GM15510 (cell line): ENCODE data around the gene MIPEP.

ENCODE experiments used
- POLR2A ChIP-seq: IDR thresholded peaks from 3 replicates; pipeline ENCODE4 v1.6.1; 2011; ENCODE audit warnings: borderline replicate concordance; ENCODE audit not compliant: insufficient read length; ENCODE audit errors: extremely low read depth

MIPEP gene

DNA sequence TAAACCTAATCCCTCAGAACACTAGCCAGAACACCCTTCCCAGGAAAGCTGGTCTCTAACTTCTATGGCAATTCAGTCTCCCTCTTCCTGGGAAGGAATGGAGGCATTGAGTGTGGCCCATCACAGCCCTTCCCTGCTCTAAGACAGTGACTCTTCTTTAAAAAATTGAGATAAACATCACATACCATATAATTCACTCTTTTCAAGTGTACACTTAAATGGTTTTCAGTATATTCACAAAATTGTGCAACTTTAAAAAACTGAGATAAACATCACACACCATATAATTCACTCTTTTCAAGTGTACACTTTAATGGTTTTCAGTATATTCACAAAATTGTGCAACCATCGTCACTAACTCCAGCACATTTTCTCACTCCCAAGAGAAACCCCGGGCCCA is 116.5 kb downstream of the MIPEP start:
- TF ChIP-seq POLR2A, result no peak

DNA sequence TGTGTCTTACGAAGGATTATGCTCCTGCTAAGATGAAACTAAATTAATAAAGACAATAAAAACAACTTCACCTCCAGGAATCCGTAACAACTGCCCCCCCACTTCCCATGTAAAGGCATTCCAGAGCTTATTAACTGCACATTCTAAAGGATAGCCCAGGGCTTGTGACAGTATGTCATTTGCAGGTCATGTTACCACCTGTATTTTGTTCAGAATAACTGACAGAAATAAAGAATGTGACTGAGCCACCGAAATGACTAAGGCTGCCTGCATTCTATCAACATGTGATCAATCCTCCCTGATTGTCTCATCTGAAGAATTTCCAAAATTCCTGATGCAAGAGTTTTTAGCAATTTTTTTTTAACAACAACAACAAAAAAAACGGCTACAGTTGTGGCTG is 117.2 kb downstream of the MIPEP start:
- no peak for TF ChIP-seq POLR2A

DNA sequence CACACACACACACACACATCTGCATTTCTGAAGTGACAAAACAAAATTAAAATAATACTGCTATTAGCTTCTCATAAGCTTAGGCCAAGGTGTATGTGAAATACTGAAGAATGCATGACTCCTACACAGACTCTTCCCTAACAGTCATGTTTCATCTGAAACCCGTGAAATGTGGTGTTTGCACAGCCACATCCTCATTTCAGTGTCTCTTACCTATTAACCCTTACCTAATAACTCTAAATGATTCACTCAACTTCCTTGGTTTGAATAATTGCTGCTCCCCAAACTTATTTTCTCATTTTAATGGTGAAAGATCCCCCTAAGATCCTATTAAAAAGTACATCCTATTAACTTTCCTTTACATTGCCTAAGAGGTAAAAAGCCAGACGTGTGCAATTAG is 117.6 kb downstream of the MIPEP start:
- no peak for TF ChIP-seq POLR2A

DNA sequence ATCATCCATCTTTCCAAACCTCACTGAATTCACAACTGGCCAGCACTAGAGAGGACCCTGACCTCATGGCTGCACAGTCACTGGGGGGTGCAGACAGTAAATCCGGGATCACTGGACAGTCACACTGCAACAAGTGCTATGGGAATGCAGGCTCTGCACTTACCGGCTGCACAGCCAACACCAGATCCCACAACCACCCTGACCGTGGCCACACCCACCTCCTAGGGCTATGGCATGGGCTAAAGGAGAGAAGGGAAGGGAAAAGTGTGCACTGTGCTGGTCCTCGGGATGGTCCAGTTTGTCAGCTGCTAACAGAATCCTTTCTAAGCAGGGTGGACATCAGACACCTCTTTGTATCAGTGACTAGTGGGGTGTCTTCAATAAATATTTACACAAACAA is 118.2 kb downstream of the MIPEP start:
- no peak for TF ChIP-seq POLR2A

DNA sequence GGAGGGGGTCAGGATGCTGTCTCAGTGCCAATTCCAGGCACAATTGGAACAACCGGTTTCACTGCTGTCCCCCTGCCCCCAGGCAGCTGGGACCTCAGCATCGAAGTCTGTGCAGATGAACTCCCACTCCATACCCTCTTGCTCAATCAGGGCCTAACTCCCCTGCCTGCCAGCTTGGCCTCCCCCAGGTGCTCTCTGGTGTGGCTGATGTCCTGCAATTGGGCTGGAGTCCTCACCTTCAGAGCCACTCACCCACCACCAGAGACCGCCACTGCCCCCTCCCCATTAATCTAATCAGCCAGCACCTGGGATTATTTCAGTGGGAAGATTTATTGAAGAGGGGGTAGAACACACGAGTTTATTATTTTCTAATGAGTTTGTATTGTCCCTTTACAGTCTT is 118.8 kb downstream of the MIPEP start:
- no peak for TF ChIP-seq POLR2A

DNA sequence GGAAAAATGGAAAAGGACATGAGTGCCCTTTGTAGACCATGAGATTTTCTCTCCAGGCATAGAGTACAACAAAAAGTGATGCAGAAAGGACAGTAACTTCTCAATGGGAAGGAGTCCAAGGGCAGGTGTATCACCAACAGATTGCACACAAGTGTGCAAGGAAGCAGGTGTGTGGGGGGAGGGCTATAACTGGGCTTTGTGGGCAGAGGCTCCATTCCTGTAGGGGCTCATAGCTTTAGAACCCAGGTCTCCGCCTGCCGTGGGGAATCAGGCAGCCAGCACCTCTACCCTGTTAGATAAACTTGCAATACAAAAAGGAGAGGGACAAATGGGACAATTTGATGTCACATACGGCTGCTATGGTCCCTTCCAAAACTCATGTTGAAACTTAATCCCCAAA is 119.8 kb downstream of the MIPEP start:
- TF ChIP-seq POLR2A, result no peak

DNA sequence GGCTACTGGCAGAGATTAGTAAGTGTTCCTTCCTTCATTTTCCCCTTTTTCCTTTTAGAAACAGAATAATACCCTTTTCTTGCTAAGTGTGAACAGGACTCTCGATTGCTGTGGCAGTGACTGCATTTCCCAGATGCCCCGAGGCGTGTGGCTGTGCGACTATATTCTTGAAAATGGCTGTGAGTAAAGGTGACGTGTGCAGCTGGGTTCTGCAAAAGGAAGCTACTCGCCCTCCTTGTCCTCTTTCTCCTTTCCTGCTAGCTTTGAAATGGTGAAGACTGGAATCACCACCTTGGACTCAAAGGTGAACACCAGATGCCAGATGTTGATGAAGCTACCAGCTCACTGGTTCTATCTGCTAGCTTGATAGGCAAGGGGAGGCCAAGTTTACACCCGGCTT is 121.4 kb downstream of the MIPEP start:
- no peak for TF ChIP-seq POLR2A

DNA sequence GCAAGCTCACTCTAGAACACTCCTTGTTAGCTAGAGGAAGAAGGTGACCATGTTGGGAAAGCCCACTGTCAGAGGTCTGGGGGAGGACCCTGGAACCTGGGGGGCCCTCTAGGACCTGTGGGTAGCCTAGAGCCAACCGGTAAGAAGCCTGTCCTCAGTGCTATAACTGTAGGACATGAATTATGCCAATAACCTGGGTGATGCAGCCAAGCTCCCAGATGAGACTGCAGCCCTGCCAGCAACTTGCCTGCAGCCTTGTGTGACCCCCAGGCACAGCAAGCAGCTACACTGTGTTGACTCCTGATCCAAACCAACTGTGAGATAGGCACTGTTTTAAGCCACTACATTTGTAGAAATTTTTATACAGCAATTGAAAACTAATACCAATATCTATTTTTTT is 122.3 kb downstream of the MIPEP start:
- no peak for TF ChIP-seq POLR2A

DNA sequence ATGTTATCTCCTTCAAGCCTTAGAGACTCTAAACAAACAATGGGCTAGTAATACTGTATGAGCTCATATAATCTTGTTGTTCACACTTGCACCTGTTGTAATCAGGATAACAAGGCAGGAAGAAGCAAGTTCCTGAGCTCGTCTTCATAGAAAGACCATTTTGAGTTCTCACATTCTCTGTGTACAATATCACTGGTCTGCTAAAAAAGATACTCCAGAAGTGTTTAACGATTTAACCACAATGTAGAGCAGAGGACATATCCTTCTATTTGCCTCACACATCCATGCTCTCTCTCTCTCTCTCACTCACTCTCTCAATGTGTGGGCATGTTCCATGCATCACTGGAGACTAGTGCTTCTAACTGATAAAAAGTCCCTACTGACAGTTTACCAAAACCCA is 122.9 kb downstream of the MIPEP start:
- TF ChIP-seq POLR2A, result no peak

DNA sequence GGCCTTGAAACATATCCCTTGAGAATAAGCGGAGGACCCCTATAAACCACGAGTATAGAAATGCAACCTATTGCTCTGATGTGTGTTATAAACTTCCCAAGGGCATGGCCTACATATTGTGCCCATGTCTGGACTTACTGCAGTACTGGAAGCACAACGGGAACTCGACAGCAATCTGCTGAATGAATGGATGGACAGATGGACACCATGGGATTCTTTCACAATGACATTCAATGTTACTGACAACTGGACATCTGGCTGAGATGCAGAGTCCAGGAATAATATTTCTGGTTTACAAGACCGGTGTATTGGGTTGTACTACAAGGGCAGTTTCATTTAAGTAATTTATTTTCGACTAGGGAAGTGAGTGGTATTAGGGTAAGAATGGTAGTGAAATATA is 123.7 kb downstream of the MIPEP start:
- no peak for TF ChIP-seq POLR2A

DNA sequence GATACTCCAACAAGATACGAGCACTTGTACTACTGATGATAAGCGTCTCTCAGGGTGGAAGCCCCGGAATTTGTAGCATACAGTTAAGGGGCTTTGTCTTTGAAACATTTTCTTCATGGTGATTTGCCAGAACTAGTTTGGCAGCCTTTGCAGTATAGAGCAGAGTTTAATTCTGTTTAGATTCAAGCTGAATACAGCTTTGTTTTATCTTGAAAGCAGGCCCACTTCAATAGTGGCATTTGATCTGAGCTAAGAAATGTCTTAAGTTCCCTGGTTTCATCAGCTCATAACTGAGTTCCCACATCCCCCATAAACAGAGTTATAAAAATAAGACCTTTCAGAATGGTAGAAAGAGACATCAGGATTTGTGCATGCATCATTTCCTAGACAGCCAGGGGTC is 125.9 kb downstream of the MIPEP start:
- no peak for TF ChIP-seq POLR2A

DNA sequence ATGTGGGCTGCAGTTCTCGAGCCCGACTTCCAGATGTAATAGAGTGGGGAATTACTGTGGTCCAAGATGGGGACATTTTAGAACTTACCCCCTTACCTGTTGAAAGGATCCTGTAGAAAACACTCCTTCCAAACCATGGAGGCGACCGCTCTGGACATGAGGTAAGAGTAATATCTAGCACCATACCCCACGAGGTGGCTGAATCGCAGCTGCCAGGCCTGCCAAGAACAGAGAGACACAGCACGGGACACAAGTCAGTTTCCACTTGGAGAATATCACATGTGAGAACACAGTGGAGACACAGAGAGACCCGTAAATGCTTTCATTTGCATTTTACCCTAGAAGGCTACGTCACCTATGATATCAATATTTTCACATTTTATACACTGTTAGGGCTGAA is 129.2 kb downstream of the MIPEP start:
- no peak for TF ChIP-seq POLR2A

DNA sequence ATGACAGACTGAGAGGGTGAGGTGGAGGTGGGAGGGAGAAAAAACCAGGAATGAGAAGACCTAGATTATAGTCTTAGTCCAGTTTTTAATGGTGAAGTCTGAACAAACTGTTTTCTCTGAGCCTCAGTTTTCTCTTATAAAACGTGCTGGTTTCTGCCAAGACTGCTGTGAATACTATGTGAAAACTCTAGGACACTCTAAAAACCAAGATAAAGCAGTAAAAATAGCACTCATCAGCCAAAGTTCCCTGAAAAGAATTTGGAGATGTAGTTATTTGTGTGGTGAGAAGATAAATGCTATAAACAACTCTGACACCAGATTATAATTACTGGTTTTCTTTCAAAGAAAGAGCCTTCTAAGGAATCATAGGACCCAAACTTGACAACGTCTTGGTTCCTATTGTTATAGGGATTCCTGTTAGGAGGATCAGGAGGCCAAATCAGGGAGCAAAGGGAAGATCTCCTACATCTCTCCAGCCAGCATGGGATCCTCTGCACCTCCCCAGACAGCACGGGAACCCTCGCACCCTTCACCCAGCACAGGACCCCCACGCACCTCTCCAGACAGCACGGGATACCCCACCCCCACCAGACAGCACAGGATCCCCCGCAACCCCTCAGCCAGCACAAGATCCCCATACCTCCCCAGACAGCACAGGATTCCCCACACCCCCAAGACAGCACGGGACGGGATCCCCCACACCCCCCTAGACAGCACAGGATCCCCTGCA is 130.2 kb downstream of the MIPEP start:
- no peak for TF ChIP-seq POLR2A

DNA sequence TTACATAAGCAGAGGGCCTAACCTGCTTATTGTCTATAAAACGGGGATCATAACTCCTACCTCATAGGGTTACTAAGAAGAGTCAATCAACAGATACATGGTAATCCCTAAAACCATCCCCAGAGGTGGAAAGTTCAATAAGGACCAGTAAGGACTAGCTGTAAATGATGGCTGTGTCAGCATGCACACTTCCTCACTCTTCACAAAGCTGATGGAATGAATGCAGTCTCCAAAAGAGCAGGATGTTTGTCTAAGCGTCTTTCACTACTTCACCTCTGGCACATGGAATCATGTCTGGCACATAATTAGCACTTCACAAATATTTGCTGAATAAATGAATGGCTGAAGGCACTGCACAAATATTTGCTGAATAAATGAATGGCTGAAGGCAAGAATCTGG is 134.2 kb downstream of the MIPEP start:
- TF ChIP-seq POLR2A, result no peak

DNA sequence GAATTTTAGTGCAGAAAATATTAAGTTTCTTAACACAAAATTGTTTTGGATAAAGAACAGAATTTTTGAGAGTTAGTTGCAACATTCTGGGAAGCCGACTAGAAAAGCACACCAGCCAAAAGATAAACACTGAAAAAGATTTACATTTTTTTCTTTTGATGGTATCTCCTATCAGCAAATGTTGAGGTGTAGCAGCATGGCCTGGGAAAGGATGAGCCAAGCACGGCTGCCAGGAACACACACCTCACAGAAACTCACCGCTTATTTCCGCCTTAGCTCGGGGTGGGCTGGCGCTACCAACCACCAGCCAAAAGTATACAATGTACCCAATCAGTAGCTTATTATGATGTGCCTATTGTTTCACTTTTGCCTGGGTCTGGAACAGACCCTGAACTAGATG is 134.7 kb downstream of the MIPEP start:
- TF ChIP-seq POLR2A, result no peak

DNA sequence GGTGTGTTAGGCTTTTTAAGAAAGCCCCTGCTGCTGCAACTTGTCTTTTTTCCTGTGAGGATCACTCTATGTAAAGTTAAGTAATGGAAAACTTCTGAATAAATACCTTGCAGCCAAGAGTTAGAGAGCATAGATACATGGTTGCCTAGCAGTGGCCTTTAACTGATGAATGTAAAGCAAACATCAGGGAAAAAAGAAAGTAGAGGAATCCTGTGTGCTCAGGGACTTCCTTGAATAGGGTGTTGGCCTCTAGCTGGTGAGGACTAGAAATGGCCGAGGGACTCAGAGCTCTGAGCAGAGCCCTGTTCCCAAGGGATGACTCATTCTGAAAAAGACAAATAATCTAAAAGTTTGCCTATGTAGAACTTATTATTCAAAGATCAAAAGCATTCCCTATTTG is 135.7 kb downstream of the MIPEP start:
- no peak for TF ChIP-seq POLR2A

DNA sequence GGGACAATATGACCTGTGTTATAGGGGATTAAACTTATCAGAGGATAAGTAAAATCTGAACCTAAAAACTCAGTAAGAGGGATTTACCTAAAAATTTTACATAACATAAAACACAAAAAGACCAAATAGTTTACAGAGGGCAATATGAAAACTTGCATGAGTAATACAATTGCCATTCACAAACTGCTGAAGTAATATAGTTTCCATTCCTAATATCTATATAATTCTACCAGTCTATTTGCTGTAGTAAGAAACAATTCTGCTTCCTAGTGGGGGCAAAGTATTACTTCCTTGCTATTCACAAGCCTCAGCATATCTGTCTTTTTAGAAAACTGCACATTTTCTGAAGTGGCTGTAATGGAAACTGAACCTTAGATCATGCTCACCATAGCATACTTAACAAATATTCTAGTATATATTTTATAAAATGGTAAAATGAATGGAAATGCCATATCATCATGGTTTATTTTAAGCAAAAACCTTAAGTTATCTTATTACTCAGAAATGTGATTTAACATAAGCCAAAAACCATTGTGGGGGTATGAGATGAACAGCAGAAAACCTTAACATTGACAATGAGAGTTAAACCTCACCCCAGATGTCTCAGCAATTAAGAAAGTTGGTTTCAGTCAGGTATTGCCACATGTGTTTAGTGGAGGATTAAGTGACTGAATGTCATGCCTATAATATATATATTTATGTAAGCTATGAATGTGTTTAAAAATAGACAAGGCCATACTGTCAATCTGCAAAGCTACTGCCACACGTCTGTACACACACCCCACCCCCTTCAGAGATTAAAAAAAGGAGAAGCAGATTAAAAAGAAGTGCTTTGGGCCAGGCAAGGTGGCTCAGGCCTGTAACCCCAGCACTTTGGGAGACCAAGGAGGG is 136.8 kb downstream of the MIPEP start:
- TF ChIP-seq POLR2A, result no peak

DNA sequence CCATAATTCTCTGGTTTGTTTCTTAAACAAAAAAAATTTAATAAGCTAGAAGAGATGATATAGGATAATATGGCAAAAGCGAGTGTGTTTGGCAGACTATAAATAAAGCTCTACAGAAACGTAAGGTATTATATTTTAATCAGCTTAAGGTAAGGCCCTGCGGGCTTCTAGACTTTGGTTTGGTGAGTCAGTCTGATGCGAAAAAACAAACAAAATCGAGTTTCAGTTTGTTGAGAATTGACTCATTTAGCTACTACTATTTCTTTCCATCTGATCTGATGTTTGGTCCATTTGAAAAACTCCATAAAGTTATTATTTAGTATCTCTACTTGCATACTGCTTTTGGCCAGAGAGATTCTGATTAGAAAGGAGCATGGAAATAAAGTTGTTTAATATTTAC is 138.0 kb downstream of the MIPEP start:
- no peak for TF ChIP-seq POLR2A
